ENCODE results near the gene IGFBPL1. TPM values are rescaled to one million over a fixed set of nuclear protein-coding genes. Genes with fewer than 3 reads are reported as not detected.
"Not testable (repeated sequence)": the region's sequence is repeated elsewhere in the genome, so short reads cannot be mapped to it uniquely, and the experiment has no call there.

The IGFBPL1 gene
- total RNA-seq, 1 donor from 2014 or later, result 0.35 TPM

DNA sequence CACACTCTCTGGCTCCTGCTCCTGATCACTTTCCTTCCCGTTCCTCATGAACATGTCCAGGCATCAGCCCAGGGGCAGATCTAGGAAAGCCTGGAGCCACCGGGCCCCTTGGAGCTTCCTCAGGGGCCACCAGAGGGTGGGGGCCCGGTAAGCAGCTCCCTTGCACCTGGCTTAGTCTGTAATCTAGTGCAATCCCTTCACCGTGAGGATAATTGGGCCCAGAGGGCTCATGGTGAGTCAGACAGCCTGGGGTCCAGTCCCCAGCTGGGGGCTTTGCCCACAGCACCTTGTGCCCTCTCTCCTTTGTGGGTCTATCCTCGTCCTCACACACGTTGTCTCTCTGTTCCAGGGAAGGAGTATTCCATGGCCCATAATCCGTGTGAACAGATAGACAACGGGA, 42.1 kb downstream of the IGFBPL1 start:
- DNase-seq (no peak), ATAC-seq (no peak)
- Histone ChIP-seq H3K4me3 (no peak overlapping the region), H3K4me1 (no peaks in the 10 kb centered on the region), H3K27me3 (ENCODE audit: low read depth) (no peaks in the 10 kb centered on the region), H3K36me3 (no peaks in the 10 kb centered on the region), H3K9me3 (no peaks in the 10 kb centered on the region), H3K27ac (no peak overlapping the region)
- intact Hi-C loops (cut with DNase I), result no loop called here
- TF ChIP-seq, protein P1, sequence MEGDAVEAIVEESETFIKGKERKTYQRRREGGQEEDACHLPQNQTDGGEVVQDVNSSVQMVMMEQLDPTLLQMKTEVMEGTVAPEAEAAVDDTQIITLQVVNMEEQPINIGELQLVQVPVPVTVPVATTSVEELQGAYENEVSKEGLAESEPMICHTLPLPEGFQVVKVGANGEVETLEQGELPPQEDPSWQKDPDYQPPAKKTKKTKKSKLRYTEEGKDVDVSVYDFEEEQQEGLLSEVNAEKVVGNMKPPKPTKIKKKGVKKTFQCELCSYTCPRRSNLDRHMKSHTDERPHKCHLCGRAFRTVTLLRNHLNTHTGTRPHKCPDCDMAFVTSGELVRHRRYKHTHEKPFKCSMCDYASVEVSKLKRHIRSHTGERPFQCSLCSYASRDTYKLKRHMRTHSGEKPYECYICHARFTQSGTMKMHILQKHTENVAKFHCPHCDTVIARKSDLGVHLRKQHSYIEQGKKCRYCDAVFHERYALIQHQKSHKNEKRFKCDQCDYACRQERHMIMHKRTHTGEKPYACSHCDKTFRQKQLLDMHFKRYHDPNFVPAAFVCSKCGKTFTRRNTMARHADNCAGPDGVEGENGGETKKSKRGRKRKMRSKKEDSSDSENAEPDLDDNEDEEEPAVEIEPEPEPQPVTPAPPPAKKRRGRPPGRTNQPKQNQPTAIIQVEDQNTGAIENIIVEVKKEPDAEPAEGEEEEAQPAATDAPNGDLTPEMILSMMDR (IDR thresholded peaks at IDR 0.05), result no peak

DNA sequence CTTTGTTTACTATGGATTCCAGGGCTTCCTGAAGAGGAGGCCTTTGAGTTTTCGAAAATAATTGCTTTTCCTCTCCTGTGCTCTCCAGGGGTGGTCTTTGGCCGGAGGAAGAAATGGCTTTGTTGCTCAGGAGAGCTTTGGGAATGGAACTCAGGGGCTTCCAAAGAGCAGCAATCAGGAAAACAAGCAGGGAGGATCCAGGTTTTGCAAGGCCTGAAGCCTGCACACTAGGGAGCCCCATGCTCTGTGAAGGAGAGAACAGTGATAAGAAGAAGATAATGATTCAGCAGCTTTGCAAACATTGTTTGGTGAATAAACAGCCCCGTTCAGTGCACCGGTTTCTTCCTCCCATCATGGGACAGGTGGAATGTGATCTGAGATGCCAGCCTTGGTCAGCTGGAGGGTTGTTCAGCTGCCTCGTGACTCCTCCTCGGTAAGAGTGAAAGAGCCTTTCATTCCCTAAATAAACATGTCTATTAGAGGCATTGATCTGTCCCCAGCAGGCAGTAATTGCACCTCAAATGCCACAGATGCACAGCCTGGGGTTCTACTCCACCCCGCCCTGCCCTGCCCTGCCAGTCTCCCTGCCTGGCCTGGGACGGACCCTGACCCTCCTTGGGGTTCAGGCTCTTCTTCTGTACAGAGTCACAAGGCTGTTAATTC, 43.3 kb downstream of the IGFBPL1 start:
- TF ChIP-seq, protein P1 (IDR thresholded peaks at IDR 0.05), result no peak
- no peak overlapping the region for H3K27ac ChIP-seq
- H3K36me3 ChIP-seq, result no peaks in the 10 kb centered on the region
- no peaks in the 10 kb centered on the region for H3K4me1 ChIP-seq
- DNase-seq, result no peak
- H3K27me3 ChIP-seq (ENCODE audit: low read depth), result no peaks in the 10 kb centered on the region
- no peaks in the 10 kb centered on the region for H3K9me3 ChIP-seq
- no peak for ATAC-seq
- H3K4me3 ChIP-seq, result no peak overlapping the region
- intact Hi-C loops (cut with DNase I), result no loop called here

DNA sequence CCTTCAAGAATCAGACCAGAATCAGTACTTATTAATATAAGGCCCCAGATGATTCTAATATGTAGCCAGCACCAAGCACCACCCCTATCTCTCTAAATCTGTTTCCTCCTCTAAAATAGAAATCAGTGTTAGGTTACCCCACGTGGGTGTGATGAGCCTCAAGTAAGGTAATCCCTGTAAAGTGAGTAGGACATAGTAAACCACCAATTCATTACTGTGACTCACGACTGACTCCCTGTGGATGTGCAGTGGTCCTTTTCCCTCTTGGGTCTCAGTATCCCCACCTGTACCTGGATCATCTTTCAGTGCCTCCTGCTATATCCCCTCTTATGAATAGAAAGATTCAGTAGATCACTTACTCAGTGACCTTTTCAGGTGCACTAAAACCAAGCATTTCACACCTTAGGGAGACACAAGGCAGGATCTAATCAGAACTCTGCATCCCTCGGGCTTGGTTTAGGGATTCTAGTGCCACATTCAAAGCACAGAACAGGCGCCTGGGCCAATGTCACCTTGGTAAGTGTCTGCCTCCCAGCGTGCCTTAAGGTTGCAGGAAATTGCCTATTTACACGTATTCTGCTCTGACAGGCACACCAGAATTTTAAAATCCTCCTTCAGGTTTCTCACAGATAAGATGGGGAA, 43.9 kb downstream of the IGFBPL1 start:
- H3K9me3 ChIP-seq, result no peaks in the 10 kb centered on the region
- H3K4me3 ChIP-seq, result no peak overlapping the region
- no peak for ATAC-seq
- DNase-seq, result no peak
- TF ChIP-seq, protein P1 (IDR thresholded peaks at IDR 0.05), result no peak
- no peaks in the 10 kb centered on the region for H3K36me3 ChIP-seq
- H3K27ac ChIP-seq, result no peak overlapping the region
- intact Hi-C loops (cut with DNase I), result no loop called here
- no peaks in the 10 kb centered on the region for H3K4me1 ChIP-seq
- no peaks in the 10 kb centered on the region for H3K27me3 ChIP-seq (ENCODE audit: low read depth)

DNA sequence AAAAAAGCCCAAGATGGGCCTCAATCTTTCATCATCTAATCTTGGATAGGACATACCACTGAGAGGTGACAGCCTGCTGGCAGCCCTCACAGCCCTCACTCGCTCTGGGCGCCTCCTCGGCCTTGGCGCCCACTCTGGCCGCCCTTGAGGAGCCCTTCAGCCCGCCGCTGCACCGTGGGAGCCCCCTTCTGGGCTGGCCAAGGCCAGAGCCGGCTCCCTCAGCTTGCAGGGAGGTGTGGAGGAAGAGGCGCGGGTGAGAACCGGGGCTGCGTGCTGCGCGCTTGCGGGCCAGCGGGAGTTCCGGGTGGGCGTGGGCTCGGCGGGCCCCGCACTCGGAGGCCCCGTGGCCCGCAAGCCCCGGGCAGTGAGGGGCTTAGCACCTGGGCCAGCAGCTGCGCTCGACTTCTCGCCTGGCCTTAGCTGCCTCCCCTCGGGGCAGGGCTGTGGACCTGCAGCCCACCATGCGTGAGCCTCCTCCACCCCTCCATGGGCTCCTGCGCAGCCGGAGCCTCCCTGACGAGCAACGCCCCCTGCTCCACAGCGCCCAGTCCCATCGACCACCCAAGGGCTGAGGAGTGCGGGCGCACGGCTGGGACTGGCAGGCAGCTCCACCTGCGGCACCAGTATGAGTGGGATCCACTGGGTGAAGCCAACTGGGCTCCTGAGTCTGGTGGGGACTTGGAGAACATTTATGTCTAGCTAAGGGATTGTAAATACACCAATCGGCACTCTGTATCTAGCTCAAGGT, 46.7 kb downstream of the IGFBPL1 start:
- H3K36me3 ChIP-seq; H3K4me1 ChIP-seq; H3K27ac ChIP-seq; intact Hi-C loops (cut with DNase I); H3K4me3 ChIP-seq; DNase-seq; H3K27me3 ChIP-seq (ENCODE audit: low read depth); H3K9me3 ChIP-seq; ATAC-seq: not testable (repeated sequence)

DNA sequence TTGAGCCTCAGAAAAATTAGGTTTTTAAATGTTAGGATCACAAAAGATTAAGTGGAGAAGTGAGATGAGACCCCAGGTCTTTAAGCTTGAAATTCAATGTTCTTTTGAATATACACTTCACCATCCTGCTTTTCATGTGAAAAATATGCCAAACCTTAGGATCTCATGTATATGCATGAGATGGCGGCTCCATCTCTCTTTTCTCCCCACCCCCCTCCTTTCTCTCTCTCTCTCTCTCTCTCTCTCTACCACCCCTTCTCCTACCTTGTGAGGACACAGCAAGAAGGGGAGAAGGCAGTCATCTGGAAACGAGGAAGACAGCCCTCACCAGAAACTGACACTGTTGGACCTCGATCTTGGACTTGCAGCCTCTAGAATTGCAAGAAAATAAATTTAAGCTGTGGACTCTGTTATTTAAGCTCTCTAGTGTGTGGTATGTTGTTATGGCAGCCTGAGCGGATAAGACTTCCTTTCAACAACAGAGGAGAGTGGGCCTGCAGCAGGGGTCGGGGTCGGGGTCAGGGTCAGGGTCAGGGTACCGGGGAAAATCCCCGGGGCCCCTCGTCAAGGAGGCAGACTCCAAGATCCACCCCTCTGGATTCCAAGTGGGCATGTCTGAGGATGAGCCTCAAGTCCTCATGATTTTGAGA, 48.1 kb downstream of the IGFBPL1 start:
- intact Hi-C loops (cut with DNase I), result no loop called here
- Histone ChIP-seq H3K27ac (no peak overlapping the region), H3K27me3 (ENCODE audit: low read depth) (no peaks in the 10 kb centered on the region), H3K36me3 (no peaks in the 10 kb centered on the region), H3K9me3 (no peaks in the 10 kb centered on the region), H3K4me1 (no peaks in the 10 kb centered on the region), H3K4me3 (no peak overlapping the region)
- no peak for ATAC-seq
- DNase-seq, result no peak
- TF ChIP-seq, protein P1 (IDR thresholded peaks at IDR 0.05), result no peak
